Common myeloid progenitor, CD34-positive (primary cell): ENCODE results near the gene RHEB. TPM values are rescaled to one million over a fixed set of nuclear protein-coding genes. Genes with fewer than 3 reads are reported as not detected.

Experiments
- CTCF ChIA-PET: fragments of 350-600 bp; sonication (Branson Sonifier 250); formaldehyde crosslinking; loops from one replicate; lab custom pipeline; 2021; ENCODE audit warnings: antibody characterized with exemption; lab: Charles Lee
- POLR2A ChIA-PET: fragments of 350-600 bp; sonication (Branson Sonifier 250); formaldehyde crosslinking; loops from one replicate; lab custom pipeline; 2021; ENCODE audit warnings: antibody characterized with exemption; lab: Charles Lee
- DNase-seq, 3 donors: peaks; one replicate each; pipeline versions ENCODE4 v3.0.0 to v3.0.0-alpha.2; 2013
- H3K27ac ChIP-seq, 2 experiments: 1 replicate in 1 of 2; 2 replicates in 1 of 2; pipeline ENCODE4 v1.7.0; 2013; ENCODE audit warnings: inconsistent platforms in 2 of 2, low read length in 2 of 2, mild to moderate bottlenecking in 2 of 2, low read depth in 1 of 2, moderate library complexity in 1 of 2; ENCODE audit not compliant: severe bottlenecking in 2 of 2, insufficient read depth in 1 of 2, poor library complexity in 1 of 2
- H3K27me3 ChIP-seq, 5 experiments: replicated peaks in 2 of 5; 1 replicate in 3 of 5; 2 replicates in 2 of 5; pipeline versions ENCODE4 v1.6.1 to v1.7.0; 2013; ENCODE audit warnings: low read length in 4 of 5, mild to moderate bottlenecking in 2 of 5, moderate library complexity in 2 of 5, inconsistent platforms in 1 of 5; ENCODE audit not compliant: insufficient read depth in 5 of 5, control insufficient read depth in 4 of 5
- H3K36me3 ChIP-seq, 4 experiments: 1 replicate in 2 of 4; 2 replicates in 2 of 4; pipeline versions ENCODE4 v1.6.1 to v1.7.0; 2013; ENCODE audit warnings: low read length in 3 of 4, control low read depth in 1 of 4, mild to moderate bottlenecking in 1 of 4; ENCODE audit not compliant: control insufficient read depth in 4 of 4, insufficient read depth in 4 of 4
- H3K4me1 ChIP-seq, 4 experiments: 1 replicate in 3 of 4; 2 replicates in 1 of 4; pipeline versions ENCODE4 v1.6.1 to v1.7.1; 2013; ENCODE audit warnings: low read length in 3 of 4, mild to moderate bottlenecking in 3 of 4, control low read depth in 1 of 4, inconsistent platforms in 1 of 4, moderate library complexity in 1 of 4; ENCODE audit not compliant: control insufficient read depth in 4 of 4, insufficient read depth in 4 of 4; ENCODE audit errors: control extremely low read depth in 1 of 4
- H3K4me3 ChIP-seq, 7 experiments: 1 replicate in 4 of 7; 2 replicates in 3 of 7; pipeline versions ENCODE4 v1.5.1 to v1.7.0; 2013; ENCODE audit warnings: mild to moderate bottlenecking in 7 of 7, low read length in 6 of 7, moderate library complexity in 6 of 7, inconsistent platforms in 2 of 7, low read depth in 2 of 7, control low read depth in 1 of 7; ENCODE audit not compliant: insufficient read depth in 4 of 7, control insufficient read depth in 1 of 7; ENCODE audit errors: extremely low read depth in 1 of 7
- H3K9me3 ChIP-seq, 5 experiments: 1 replicate in 4 of 5; 2 replicates in 1 of 5; pipeline versions ENCODE4 v1.6.1 to v1.7.1; 2013; ENCODE audit warnings: low read length in 4 of 5, mild to moderate bottlenecking in 2 of 5, inconsistent platforms in 1 of 5, low read depth in 1 of 5, moderate library complexity in 1 of 5; ENCODE audit not compliant: control insufficient read depth in 4 of 5, insufficient read depth in 2 of 5; ENCODE audit errors: control extremely low read depth in 1 of 5
- WGBS: methylation state at CpG from one replicate; pipeline ENCODE4 v1.1.5; 2013; ENCODE audit not compliant: insufficient coverage; 5-methylcytosine and 5-hydroxymethylcytosine counted together
- polyA plus RNA-seq: library from polyadenylated mRNA; unstranded; fragments of 120-200 nt; gene quantifications from one replicate; pipeline ENCODE4 v1.2.1, GENCODE V29; 2013

RHEB gene
- 63.0 TPM for polyA plus RNA-seq

GRCh38 chr7:151519765-151520418 is at the start of gene RHEB:
RHEB (minus strand) TSS chr7:151519895; CDS start chr7:151519511, 384 bp downstream.
- H3K36me3 ChIP-seq, result no peaks in the 10 kb centered on the region
- ChIA-PET POLR2A (no interaction called here), CTCF (interaction anchor here (1.0 to 1.1 kb wide), 2 partner anchors 19 to 47 kb away, joined by 3 to 4 read pairs; no protein-coding TSS in a partner anchor)
- peak within 1 kb of the TSS; percentile 88 to 91 for H3K27ac ChIP-seq
- DNase-seq, result peak; percentile 99 to 100 (median 100)
- peak within 1 kb of the TSS; percentile 54 to 96 (median 86) for H3K4me3 ChIP-seq
- H3K9me3 ChIP-seq, result no peaks in the 10 kb centered on the region
- under 1% methylated on average over 50 of the region's 66 CpGs for WGBS
- H3K4me1 ChIP-seq, result peaks cover 11 to 35% (median 26%) of the 10 kb centered on the region in 4 experiments
- peaks cover 0 to 4% (median 0%) of the 10 kb centered on the region in 5 experiments for H3K27me3 ChIP-seq

- POLR2A ChIA-PET, result no interaction called here
- Histone ChIP-seq H3K9me3 (no peaks in the 10 kb centered on the region), H3K27ac (no peak overlapping the region), H3K4me1 (no peaks in the 10 kb centered on the region), H3K27me3 (no peaks in the 10 kb centered on the region), H3K36me3 (peaks cover 6 to 40% (median 27%) of the 10 kb centered on the region in 4 experiments), H3K4me3 (no peak overlapping the region)
- CTCF ChIA-PET, result interaction anchor here (1.2 to 1.5 kb wide), 3 partner anchors 8 to 47 kb away, joined by 3 read pairs; partner anchors contain the start of gene RHEB
- DNase-seq, result no peak
- WGBS, result 93% methylated on average over 5 of the region's 8 CpGs
Observed at GRCh38 chr7:151566897-151567320, 47.2 kb upstream of the RHEB start.

DNA sequence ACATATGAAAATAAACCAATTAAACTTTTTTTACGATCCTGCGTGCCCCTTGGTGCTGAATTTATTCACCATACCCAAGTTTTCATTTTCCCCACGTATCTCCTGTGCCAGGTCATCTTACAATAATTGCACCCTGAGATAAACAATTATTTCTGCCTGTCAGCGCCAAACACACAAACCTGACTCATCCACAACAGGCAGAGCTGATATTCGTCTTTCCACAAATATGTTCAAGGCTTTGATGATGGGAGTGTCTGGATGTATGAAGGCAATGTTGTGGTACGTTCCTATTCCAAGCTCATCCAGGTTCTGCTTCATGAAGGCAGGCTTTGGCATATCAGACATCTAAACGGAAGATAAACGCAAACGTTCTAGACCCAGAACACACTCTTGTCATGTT is 45.8 kb upstream of the RHEB start:
- Histone ChIP-seq H3K36me3 (peaks cover 6 to 40% (median 32%) of the 10 kb centered on the region in 4 experiments), H3K9me3 (no peaks in the 10 kb centered on the region), H3K4me3 (no peak overlapping the region), H3K27me3 (no peaks in the 10 kb centered on the region), H3K4me1 (no peaks in the 10 kb centered on the region), H3K27ac (no peak overlapping the region)
- CTCF ChIA-PET, result no interaction called here
- no peak for DNase-seq
- WGBS, result 100% methylated on average over 3 of the region's 9 CpGs
- POLR2A ChIA-PET, result no interaction called here

GRCh38 chr7:151560243-151560642 is 40.5 kb upstream of the RHEB start:
- H3K27me3 ChIP-seq, result no peaks in the 10 kb centered on the region
- 100% methylated on average over 3 of the region's 9 CpGs for WGBS
- no peak for DNase-seq
- no peaks in the 10 kb centered on the region for H3K4me1 ChIP-seq
- ChIA-PET CTCF (no interaction called here), POLR2A (no interaction called here)
- no peak overlapping the region for H3K27ac ChIP-seq
- H3K9me3 ChIP-seq, result no peaks in the 10 kb centered on the region
- H3K4me3 ChIP-seq, result no peak overlapping the region
- H3K36me3 ChIP-seq, result peaks cover 4 to 59% (median 51%) of the 10 kb centered on the region in 4 experiments

GRCh38 chr7:151559557-151560183 is 40.0 kb upstream of the RHEB start:
- H3K4me1 ChIP-seq, result no peaks in the 10 kb centered on the region
- POLR2A ChIA-PET, result no interaction called here
- DNase-seq, result no peak
- H3K27me3 ChIP-seq, result no peaks in the 10 kb centered on the region
- H3K27ac ChIP-seq, result no peak overlapping the region
- CTCF ChIA-PET, result no interaction called here
- 100% methylated on average over 1 of the region's 5 CpGs for WGBS
- H3K9me3 ChIP-seq, result no peaks in the 10 kb centered on the region
- no peak overlapping the region for H3K4me3 ChIP-seq
- H3K36me3 ChIP-seq, result peaks cover 4 to 56% (median 50%) of the 10 kb centered on the region in 4 experiments

DNA sequence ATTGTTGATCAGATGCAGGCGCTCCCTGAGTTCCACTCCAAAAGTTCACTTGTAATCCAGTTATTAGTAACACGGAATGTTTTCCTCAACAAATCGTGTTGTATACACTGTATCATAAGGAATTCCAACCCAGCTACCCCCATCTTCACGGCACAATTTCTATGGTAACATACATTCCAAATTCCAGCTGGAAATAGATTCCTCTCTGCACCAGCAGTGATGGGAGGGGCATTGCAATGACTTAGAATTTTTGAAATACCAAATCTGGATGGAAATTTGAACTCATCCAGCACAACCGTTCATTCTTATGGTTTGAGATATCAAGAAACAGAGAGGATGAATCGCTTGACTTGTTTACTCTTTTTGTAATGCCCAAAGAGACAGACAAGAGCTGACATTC is 38.9 kb upstream of the RHEB start:
- H3K4me3 ChIP-seq, result no peak overlapping the region
- no peaks in the 10 kb centered on the region for H3K27me3 ChIP-seq
- POLR2A ChIA-PET, result no interaction called here
- H3K9me3 ChIP-seq, result no peaks in the 10 kb centered on the region
- WGBS, result 95% methylated on average over 5 of the region's 6 CpGs
- peaks cover 0 to 47% (median 41%) of the 10 kb centered on the region in 4 experiments for H3K36me3 ChIP-seq
- no peak overlapping the region for H3K27ac ChIP-seq
- no peaks in the 10 kb centered on the region for H3K4me1 ChIP-seq
- CTCF ChIA-PET, result interaction anchor here (0.9 to 1.9 kb wide), 4 partner anchors 9 to 225 kb away, joined by 3 to 4 read pairs (median 3); no protein-coding TSS in a partner anchor
- no peak for DNase-seq

DNA sequence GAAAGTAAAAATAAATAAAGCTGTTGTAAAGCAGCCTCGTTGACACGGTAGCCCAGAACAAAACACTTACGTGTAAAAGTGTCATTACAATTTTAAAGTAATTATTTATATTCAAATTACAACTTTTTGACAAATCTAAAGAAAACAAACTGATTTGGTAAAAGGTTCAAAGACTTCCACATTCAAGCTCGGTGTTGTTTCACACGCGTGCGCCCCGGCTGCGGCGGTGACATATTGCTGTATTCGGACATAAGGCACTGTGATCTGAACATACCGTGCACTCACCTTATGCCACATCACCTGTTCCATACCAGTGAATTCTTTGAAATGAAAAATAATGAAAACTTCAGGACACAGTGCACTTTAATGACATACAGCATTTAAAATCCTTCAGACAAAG is 36.9 kb upstream of the RHEB start:
- ChIA-PET CTCF (interaction anchor here (1.5 to 1.9 kb wide), 2 partner anchors 11 to 227 kb away, joined by 3 to 4 read pairs; no protein-coding TSS in a partner anchor), POLR2A (no interaction called here)
- Histone ChIP-seq H3K4me3 (no peak overlapping the region), H3K9me3 (no peaks in the 10 kb centered on the region), H3K27me3 (peaks cover 0 to 8% (median 0%) of the 10 kb centered on the region in 5 experiments), H3K4me1 (no peaks in the 10 kb centered on the region), H3K36me3 (peaks cover 0 to 42% (median 34%) of the 10 kb centered on the region in 4 experiments), H3K27ac (no peak overlapping the region)
- WGBS, result 92% methylated on average over 9 of the region's 12 CpGs
- DNase-seq, result no peak
